Inflammatory macrophage (primary cell): ENCODE measurements around the gene DDX24.
A peak's percentile ranks its signal among the peaks of the same experiment; 100 is the strongest.

Source experiments
- DNase-seq, 2 donors: peaks; one replicate each; pipeline ENCODE4 v3.0.0-alpha.2; 2020 to 2022

DDX24 gene

DNA sequence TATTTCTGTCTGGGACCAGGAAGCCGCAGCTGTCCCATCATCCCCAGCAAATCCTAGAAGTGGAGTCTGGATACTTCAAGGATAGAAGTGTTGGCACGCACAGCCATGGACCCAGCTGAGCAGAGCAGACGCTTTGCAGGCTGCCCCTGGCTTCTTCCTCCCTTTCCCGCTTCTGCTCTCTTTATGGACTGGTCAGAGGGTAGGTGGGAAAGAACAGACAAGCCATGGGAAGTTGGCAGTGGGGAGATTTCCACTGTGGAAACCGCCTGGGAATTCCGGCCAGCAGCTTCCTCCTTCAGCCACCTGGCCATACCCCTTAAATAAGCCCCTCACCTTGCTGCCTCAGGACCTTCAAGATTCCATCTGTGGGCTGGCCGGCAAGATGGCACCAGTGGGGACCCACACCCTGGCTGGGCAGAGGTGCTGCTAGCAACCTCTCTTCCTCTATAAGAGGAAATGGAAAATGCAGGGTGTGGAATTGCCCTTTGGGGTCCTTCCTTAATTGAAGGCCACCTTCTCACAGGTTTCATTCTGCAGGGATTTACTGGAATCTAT is 34.2 kb downstream of the DDX24 start:
- DNase-seq, result no peak

DNA sequence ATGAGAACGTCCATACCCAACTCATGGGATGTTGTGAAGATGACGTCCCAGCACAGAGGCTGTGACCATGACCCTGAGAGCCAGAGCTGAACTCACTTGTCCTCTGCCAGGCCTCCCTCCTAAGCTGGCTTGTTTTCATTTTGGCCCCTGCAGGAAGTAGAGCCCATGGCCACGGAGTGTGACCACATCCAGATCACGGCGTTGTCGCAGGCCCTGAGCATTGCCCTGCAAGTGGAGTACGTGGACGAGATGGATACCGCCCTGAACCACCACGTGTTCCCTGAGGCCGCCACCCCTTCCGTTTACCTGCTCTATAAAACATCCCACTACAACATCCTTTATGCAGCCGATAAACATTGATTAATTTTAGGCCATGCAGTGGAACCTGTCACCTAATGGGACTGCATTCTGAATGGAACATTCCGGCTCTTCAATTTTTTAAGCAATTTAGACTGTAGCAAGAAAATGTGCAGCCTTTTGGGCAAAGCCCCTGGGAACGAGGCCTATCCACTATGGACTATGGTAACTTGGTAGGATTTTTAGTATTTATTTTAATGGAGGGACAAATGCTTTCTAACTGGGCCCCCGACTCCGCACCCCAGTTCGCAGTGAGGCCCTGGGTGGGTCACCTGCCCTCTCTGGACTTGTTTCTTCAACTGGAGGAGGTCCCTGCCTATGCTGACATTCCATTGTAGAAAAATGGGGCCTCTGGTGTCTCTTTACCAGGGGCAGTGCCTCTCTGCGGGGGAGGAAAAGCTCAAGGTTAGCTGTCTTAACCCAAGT is 35.2 kb downstream of the DDX24 start:
- no peak for DNase-seq

DNA sequence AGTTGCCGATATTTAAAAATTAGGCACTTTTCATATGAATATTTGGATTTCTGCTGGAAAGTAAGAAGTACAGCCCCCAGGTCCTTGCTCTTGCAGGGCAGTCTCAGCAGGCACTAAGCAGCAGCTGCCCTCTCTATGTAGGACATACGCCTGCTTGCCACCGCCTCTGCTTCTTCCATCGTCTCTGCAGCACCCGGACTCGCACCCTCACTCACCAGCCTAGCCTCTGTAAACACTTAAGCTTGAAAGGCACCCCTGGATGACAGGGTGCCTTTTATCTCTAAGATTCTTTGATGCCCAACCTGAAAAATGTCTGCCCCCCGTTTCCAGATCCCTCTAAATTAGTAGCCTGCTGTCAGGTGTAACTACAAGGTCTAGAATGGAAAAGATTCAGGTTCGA is 35.9 kb downstream of the DDX24 start:
- no peak for DNase-seq

DNA sequence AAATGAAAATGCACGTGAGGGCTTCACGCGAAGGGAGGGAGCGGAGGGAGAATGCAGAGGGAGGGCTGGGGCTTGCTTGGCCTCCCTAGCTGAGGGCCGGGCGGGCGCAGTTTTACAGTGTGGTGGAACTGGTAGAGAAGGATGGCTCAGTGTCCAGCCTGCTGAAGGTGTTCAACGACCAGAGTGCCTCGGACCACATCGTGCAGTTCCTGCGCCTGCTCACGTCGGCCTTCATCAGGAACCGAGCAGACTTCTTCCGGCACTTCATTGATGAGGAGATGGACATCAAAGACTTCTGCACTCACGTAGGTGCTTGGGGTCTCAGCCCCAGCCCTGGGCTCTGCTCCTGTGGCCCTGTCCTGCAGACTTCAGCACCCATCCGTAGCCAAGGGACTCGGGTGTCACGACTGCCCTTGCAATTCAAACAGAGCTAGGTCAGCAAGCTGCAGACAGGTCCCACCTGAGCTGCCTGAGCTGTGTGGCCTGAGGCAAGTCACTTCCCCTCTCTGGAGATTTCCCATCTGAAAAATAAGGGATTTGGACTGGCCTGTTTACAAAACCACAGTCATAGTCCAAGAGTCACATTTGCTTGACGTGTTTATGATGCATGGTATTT is 36.4 kb downstream of the DDX24 start:
- DNase-seq, result no peak

DNA sequence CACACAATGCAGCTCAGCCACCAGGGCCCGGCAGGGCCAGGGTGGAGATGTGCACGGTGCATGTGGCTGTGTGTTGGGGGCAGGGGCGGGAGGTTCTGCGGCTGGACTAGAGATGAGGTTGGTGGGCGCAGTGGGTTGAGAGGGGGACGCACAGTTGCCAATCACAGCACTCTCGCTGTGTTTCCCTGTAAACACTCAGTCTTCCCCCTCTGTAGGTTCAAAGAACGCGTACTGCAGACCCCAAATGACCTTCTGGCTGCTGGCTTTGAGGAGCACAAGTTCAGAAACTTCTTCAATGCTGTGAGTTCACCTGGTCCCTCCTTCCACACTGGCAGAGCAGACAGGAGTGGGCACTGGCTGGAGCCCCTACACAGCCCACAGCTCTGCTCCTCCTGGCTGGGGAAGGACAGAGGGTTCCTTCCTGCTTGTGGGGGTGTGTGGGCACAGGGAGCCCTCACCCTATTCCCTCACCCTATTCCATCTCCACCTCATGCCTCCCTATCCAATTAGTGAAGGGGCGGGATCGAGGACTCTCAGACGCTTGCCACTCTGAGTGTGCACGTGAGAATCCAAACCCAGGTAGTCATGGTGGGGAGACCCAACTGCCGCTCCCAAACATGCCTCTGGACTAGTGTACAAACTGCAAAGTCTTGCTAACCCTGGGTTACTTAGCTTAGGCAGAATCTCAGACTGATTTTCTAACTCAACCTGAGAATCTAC is 37.1 kb downstream of the DDX24 start:
- no peak for DNase-seq

DNA sequence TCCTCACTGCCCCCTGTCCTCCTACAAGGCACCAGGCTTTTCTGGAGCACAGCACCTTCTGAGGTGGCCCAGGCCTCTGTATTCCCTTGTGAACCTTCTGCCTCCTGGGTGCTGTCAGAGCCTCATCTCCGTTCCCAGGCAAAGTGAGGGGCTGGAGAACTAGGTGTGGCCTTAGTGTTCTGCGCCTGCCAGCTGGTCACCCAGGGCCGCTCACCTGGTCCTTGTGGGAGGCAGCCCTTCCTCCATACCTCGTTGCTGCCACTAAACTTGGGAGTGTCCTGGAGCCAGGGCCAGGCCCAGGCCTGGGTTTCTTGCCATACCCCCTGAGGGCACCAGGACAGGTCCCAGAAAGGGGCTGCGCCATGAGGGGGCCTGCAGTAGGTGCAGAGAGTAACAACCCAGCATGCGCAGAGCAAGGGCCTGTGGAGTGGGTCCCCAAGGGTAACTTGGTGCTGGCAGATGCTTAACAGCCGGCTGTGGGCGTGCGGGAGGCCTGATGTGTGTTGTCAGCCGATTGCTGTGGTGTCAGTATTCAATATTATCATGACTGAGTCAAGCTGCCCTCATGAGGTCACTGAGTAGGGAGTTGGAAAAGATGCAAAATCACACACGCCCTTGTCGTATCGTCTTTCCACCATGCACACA is 37.8 kb downstream of the DDX24 start:
- no peak for DNase-seq

DNA sequence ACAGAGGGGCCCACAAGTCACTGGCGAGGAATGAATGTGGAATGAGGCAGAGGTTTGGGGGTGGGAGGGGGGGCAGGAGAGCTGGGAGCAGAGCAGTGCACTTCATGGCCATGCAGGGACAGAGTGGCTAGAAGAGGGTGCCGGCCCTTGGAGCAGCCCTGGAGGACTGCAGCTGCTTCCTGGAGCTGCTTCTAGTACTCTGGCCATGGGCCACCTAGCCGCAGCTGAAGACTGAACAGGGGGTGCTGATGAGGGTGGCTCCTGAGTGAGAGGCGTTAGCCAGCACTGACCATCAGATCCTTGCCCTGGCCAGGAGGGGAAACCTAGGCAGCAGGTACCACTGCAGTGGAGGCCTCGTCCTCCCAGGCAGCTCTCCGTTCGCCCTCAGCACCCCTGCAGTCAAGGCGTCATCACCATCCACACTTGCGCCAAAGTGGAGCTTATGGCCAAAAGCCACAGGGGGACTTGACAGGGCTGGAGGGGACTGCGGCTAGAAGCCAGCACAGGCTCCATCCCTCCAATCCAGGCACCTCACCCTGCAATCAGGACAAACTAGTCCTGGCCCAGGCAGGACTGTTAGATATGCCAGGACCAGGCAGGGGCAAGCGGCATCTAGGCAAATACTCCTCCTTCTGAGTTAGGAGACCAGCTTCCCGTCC is 38.4 kb downstream of the DDX24 start:
- DNase-seq, result no peak

DNA sequence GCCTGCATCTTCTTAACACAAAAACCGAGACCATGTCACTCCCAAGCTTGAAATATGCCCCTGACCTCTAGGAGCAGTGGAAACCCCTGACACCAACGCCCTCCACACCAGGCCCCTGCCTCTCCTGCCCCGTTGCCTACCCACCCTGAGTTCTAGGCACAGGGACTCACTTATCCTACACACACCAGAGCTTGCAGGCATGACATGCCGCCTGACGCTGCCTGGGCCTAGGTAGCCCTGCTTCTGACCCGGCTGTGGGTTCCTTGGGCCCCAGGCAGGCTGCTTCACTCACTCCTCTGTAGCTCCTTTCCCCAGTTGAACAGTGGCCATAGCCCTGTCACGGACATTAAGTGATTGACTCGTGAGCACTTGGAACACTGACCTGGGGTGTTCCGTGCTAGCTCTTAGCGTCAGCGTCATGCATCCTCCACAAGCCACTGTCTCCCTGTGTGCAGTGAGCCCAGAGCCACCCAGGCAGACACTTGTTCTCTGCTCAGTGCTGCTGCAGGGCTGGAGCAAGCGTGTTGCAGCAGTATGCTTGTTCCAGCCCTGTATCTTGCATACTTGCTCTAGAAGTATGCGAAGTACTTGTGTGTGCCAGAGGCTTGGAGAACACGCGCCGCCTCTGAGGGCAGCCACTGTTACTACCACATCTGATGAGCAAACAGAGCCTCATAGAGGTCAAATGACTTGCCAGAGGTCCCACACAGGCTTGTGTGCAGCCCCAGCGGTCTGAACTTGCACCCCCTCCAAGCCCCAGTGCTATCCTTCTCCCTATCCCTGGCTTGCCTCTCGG is 39.3 kb downstream of the DDX24 start:
- no peak for DNase-seq

DNA sequence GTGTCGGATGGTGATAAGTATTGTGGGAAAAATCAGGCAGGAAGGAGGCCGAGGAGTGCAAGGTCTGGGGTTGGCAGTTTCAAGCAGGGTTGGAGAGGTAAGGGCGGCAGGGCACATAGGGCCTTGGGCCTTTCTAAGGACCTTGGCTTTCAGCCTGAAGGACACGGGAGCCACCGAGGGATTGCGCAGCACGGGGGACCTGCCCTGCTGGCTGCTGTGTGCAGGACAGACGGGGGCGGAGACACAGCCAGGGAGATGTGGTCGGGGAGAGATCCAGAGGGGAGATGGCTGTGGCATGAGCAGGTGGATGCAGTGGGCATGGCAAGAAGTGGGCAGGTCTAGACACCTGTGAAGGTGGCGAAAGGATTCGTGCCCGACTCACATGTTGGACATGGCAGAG is 40.2 kb downstream of the DDX24 start:
- no peak for DNase-seq

DNA sequence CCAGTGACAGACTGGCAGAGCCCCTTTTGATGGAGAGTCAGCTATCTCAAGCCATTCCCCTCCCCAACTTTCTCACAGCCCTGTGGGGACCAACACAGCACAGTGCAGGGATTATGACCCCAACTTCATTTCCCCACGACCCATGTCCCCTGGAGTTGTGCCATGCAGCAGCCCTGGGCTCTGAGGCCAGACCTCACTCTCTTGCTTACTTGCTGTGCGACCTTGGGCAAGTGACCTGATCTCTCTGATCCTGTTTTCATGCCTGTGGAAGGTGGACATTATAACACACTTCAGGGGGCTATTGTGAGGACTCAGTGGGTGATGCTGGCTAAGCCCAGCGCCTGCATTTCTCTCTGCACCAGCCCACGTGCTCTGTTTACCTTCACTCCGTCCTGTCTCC is 40.8 kb downstream of the DDX24 start:
- DNase-seq, result no peak

DNA sequence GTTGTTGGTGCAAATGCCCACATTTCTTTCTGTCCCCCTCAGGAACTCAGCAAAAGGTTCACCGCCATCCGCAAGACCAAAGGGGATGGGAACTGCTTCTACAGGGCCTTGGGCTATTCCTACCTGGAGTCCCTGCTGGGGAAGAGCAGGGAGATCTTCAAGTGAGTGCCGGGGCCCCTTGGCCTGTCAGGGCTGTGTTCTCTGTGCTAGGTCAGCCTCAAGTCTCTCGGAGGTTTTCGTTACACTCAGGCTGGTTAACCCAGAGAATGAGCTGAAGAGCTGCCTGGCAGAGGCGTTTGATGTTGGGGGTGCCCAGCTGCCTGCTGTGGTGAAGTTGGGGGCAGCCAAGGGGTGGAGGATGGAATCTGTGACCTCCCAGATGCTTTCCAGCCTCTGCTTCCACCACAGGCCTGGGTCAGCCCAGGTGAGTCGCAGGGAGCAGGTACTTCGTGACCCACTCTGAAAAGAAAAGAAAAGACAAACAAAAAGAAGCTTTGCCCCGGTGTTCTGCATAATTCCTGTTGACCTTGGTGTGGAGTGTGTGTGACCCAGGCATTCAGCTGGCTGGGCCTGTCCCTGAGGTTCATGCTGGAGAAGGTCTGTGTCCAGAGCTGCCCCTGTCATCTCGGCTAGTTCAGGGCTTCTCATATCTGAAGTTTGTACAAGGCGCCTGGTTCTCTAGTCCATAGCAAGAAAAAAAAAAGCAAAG is 41.9 kb downstream of the DDX24 start:
- DNase-seq, result no peak

DNA sequence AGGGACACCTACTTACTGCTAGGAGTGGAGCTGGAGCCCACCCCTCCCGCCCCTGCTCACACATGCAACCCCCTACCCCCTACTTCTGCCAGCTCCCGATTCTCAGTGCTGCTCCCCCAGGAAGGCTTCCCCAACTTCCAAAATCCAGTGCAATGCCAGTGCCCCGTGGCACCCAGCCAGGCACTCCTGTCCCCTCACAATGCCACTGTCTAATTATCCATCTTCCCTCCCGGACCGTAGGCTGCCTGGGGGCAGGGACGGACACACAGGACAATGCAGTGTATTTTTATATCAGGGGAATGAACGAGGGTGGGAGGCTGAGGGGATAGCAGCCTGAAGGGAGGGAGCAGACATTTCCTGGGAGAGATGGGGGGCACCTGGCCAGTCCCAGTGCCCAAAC is 42.5 kb downstream of the DDX24 start:
- no peak for DNase-seq

DNA sequence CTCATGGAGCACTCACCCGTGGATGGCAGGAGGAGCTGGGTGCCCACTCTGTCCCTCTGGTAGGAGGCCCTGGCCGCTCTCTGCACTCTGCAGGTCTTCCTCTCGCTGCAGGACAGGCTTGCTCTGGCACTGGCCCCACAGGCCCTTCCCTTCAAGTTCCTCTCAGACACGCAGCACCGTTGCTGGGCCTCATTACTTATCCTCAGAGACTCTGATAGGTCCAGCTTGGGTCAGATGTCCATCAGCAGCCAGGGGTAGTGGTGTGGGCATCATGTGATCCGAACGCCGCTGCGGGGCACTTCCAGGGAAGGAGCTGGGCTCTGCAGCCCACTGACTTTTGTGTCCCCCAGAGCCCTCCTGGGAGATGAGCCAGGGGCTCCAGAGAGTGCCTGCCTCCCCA is 43.0 kb downstream of the DDX24 start:
- no peak for DNase-seq

DNA sequence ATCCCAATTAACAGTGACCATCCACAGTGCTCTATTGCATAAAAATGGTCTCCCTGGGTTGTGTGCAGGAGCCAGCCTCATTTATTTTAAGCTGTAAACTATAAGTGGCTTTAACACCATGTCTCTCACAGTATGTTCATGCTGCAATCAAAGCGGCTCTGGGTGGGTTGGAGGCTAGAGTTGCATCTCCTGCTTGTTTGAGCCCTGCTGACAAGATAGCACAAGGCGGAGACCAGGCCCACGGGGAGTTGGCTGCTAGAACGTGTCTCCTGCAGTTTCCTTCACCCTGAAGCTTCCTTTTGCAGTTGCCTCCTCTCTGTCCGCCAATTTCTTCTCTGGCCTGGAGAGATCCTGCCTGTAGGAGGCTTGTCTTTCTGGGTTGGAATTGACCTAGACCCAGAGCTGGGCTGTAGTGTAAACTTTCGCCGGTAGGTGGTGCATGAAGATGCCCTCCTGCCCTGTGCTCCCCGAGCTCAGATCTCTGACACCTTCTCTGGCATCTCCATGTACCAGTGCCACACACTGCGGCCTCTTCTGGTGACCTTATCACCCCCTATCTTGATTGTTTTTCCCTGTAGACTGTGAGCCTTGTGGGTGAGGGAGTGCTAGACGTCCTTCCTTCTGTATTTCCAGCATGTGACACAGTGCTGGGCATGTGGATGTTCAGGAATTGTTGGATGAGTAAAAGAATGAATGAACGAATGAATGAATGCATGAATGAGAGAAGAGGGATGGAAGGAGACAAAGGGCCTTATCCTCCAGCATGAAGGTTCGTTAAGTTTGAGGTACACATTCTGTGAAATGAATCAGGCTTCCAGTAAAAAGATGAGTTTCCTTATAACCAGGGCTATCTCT is 44.5 kb downstream of the DDX24 start:
- peak; percentile 75 for DNase-seq

DNA sequence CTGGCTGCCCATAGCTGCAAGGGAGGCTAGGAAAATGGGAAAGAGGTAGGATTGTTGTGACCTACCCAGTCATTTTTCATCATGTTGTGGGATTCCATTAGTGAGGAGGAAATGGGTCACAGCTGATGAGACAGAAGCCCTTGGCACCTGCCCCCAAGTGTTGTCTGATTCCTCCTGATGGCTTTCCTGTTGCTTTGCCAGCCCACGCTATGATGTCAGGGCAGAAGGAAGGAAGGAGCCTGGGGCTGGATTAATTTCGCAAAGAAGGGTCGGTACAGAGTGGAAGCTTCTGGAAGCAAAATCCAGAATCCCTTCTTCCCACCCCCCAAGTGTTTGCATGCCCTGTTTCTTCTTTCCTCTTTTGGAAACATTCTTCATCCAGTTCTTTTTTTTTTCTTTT is 46.1 kb downstream of the DDX24 start:
- DNase-seq, result peak in 1 of 2 donors; percentile 29

DNA sequence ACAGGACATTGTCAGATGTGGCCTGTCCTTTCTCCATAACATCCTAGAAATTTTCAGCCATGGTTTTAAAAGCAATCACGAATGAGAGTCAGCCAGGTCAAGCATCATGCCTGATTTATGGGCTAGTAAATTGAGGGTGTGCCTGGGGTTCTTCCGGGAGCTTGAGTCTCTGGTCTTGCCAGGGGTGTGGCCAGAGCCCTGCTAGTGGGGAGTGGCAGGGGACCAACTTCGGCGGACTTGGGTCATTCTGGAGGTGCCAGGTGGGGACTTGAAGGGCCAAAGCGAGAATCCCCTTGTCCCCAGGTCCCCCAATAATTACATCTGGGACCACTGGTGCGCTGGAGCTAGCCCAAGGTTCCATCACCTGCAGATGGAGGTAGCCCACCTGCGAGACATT is 49.1 kb downstream of the DDX24 start:
- no peak for DNase-seq

DNA sequence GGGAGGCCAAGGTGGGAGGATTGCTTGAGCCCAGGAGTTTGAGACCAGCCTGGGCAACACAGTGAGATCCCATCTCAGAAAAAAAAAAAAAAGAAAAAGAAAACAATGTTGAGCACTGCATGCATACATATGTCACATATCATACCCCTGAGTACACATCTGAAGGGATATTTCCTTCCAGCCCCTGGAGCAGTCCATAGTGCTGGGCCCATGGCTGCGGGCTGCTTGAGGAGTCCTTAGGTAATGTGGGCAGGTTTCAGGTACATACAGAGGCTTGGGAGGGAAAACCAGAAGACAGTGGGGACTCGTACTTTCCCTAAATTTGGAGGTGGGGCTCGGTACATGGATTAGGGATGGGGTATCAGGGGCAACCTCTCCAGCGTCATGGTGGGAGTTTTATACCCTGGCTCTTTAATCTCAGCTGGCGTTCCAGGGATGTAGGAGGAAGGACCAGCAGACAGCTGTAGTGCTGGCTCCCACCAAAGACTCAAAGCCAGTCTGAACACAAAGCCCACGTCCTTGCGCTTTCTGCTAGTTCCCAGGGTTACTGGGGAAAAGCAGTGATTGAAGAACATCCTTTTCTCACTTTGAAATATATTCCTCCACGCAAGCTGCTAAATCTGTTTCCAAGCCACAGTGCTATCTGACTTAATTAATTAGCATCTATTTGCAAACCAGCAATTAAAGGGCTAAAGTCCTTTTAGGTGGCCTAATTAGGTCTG is 49.7 kb downstream of the DDX24 start:
- DNase-seq, result no peak

DNA sequence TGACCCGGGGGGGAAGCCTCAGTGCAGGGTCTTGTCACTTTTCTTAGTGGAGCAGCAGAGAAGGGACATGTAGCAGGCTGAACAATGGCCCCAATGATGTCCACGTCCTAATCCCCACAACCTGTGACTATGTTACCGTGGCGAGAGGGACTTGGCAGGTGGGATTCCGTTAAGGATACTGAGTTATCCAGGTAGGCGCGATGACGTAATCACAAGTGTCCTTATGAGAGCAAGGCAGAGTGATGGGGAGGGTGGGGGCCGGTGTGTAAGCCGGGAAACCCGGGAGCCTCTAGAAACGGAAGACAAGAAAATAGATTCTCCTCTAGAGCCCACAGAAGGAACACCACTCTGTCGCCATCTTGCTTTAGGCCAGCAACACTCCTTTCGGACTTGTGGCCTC is 50.4 kb downstream of the DDX24 start:
- no peak for DNase-seq

DNA sequence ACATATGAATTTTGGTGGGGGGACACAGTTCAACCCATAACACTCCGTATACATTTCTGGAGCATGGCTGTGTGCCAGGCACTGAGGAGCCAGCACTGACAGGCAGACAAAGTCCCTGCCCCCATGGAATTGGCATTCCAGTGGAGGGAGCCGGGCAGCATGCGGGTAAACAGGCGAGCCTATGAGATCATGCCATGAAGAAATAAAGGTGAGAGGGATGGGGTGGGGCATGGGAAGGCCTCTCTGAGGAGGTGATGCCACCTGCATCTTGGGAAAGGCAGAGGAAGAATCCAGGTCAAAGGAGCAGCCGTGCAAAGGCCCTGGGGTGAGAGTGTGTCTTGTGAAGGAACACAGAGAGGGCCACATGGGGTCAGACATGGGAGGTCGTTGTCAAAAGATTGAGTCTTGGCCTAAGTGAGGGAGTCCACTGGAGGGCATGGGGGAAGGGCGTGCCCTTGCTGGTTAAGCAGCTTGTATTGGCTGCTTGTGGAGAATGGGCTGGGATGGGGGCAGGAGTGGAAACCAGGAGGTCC is 51.3 kb downstream of the DDX24 start:
- no peak for DNase-seq
